ENCODE results near the gene C11orf97. TPM values are rescaled to one million over a fixed set of nuclear protein-coding genes. Genes with fewer than 3 reads are reported as not detected.
A peak's percentile ranks its signal among the peaks of the same experiment; 100 is the strongest.
"Not testable (repeated sequence)": the region's sequence is repeated elsewhere in the genome, so short reads cannot be mapped to it uniquely, and the experiment has no call there.

The C11orf97 gene
- total RNA-seq, 1 donor from 2014 or later: not detected

GRCh38 chr11:94525546-94526324 is 13.5 kb downstream of the C11orf97 start:
- DNase-seq: no peak

- DNase-seq: no peak
These were observed 14.6 kb downstream of the C11orf97 start for GRCh38 chr11:94526645-94527438.

DNA sequence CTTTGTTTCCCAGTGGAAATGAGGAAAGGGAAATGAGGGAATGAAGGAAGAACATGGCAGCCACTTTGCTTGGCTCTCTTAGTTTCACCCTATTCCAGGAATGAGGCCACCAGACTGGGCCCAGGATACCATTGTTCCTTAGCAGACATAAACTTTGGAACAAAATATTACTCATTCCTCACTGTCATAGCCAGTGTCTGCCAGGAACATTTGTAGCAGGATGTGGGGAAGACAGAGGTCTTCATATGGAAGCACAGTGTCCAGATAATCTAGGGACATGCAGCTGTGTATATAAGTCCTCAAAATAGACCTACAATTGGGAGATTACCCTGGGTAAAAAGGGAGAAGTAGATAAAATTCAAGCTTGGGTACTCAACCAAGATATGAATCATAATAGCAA is 16.3 kb downstream of the C11orf97 start:
- no peak for DNase-seq

DNA sequence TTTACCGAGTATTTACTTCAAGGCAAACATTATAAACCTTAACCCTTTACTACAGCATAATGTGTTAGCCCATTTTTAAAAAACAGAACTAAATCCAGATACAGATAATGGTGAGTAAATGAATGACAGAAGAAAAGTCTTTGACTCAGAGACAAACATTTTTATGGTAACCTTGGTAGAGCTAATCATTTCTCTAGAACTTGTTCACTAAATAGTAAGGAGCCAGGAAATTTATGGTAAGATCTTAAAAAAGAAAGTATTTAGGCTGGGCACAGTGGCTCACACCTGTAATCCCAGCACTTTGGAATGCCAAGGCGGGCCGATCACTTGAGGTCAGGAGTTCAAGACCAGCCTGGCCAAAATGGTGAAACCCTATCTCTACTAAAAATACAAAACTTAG is 19.9 kb downstream of the C11orf97 start:
- no peak for DNase-seq

GRCh38 chr11:94533206-94533605 is 20.9 kb downstream of the C11orf97 start:
- no peak for DNase-seq

- DNase-seq: no peak
These were observed 21.7 kb downstream of the C11orf97 start for GRCh38 chr11:94533696-94534630.

GRCh38 chr11:94536386-94536785 is 24.1 kb downstream of the C11orf97 start:
- DNase-seq: no peak

DNA sequence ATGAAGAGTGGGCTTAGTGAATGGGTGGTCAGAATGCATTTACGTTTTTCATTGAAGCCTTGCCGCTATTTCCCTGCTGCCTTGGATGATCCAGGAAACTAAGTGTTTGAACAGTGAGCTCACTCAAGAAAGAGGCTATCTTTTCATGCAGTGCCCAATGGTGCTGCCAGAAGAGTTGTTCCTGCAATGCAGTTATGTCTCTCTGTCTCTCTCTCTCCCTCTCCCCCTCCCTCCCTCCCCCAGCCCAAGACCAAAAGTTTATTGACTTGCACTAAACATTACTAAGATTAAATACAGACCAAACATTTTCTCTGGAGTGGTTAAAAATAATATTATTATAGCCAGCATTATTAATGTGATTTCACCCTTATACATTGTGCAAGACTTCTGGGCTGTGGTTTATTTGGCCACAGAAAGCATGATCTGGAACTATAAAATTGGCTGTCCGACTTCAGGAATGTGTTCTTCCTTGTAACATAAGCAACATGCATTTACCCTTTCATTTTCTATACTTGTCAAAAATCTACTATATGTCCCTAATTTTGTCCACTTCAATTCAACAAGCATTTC is 24.9 kb downstream of the C11orf97 start:
- no peak for DNase-seq

DNA sequence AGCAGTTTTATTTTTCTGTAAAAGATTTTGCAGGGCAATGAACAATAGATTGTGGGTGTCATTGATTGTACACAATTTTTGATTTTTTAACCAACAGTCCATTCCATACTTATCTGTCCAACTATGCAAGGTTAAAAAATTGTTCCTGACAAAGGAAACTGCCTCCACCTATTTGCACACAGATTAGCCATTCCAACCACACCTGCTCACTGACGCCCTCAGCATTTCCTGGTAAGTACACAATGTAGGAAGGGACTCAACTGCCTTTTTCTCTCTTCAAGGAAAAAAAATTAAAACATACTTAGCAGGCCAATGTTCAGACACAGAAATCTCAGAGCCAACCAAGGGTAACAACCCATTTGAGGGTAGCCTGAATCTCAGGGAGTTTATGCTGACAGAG is 27.2 kb downstream of the C11orf97 start:
- no peak for DNase-seq

DNA sequence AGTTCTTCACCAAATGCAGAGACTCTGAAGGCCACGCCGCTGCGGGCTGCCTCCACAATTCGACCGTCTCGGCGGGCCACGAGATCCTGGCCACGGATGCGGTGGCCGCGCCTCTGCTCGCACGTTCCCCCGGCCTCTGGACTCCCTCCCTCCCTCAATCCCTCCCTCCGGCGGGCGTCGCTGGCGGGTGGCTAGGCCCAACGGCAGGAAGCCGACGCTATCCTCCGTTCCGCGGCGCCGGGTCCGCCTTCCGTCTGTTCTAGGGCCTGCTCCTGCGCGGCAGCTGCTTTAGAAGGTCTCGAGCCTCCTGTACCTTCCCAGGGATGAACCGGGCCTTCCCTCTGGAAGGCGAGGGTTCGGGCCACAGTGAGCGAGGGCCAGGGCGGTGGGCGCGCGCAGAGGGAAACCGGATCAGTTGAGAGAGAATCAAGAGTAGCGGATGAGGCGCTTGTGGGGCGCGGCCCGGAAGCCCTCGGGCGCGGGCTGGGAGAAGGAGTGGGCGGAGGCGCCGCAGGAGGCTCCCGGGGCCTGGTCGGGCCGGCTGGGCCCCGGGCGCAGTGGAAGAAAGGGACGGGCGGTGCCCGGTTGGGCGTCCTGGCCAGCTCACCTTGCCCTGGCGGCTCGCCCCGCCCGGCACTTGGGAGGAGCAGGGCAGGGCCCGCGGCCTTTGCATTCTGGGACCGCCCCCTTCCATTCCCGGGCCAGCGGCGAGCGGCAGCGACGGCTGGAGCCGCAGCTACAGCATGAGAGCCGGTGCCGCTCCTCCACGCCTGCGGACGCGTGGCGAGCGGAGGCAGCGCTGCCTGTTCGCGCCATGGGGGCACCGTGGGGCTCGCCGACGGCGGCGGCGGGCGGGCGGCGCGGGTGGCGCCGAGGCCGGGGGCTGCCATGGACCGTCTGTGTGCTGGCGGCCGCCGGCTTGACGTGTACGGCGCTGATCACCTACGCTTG is 31.7 kb downstream of the C11orf97 start, which contains the start of gene FUT4:
FUT4 (plus strand) TSS at position 227 of the 951 bp plus-strand sequence; CDS start at position 440, 213 bp downstream.
- peak; percentile 76 for DNase-seq

DNA sequence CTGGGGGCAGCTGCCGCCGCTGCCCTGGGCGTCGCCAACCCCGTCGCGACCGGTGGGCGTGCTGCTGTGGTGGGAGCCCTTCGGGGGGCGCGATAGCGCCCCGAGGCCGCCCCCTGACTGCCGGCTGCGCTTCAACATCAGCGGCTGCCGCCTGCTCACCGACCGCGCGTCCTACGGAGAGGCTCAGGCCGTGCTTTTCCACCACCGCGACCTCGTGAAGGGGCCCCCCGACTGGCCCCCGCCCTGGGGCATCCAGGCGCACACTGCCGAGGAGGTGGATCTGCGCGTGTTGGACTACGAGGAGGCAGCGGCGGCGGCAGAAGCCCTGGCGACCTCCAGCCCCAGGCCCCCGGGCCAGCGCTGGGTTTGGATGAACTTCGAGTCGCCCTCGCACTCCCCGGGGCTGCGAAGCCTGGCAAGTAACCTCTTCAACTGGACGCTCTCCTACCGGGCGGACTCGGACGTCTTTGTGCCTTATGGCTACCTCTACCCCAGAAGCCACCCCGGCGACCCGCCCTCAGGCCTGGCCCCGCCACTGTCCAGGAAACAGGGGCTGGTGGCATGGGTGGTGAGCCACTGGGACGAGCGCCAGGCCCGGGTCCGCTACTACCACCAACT is 32.5 kb downstream of the C11orf97 start:
- DNase-seq: no peak

GRCh38 chr11:94545264-94546161 is 33.3 kb downstream of the C11orf97 start:
- DNase-seq: no peak

GRCh38 chr11:94546162-94546470 is 33.9 kb downstream of the C11orf97 start:
- no peak for DNase-seq

DNA sequence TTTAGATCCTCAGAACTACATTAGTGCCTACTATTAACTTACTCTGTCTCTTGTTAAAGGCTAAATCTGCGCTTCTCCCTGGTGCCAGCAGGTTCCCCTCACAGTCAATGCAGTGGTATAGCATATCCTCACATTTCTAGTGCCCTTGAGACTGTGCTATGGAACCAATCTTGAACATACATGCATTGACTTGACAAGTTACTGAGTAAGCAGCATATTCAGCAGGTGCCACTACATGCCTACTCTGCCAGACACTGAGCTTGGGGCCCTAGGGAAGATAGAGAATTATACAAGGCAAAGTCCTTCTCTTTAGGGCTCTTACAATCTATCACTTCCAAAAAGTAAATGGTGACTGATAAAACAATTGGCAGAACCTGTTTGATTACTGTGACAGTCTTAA is 34.6 kb downstream of the C11orf97 start:
- no peak for DNase-seq

GRCh38 chr11:94549146-94549545 is 36.9 kb downstream of the C11orf97 start:
- no peak for DNase-seq

DNA sequence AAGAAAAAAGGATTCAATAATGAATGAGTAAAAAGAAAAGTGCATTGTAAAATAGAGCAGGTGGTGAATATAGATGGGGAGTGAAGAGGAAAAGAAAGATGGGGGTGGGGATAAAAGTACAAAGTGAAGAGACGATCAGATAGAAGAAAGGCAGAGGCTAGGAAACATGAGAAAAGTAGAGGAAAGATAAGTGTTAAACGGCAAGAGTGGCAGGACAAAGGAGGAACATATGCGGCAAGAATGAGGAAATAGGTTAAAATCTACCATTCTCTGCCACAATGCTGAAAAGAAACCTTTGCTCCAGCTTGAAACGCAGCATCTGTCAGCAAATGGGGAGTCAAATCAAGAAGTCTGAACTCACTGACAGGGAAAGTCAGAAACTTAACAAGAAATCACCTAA is 38.3 kb downstream of the C11orf97 start:
- no peak for DNase-seq

DNA sequence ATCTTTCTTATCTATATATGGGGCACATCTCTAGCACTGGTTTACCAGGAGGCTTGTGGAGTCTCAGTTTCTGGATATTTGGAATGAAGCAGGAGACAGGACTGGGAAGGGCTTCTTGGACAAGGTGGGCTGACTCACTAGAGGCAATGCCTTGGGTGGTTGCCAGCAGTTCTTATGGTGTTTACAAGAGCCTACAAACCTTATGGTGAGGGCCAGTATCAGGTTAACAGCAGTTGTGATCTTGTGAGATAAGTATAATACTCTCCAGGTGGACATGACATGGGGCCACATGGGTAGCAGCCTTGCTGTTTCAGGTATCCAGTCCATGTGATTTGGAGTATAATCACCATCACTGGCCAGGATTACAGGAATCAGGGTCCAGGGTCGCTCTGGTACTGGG is 41.7 kb downstream of the C11orf97 start:
- no peak for DNase-seq

DNA sequence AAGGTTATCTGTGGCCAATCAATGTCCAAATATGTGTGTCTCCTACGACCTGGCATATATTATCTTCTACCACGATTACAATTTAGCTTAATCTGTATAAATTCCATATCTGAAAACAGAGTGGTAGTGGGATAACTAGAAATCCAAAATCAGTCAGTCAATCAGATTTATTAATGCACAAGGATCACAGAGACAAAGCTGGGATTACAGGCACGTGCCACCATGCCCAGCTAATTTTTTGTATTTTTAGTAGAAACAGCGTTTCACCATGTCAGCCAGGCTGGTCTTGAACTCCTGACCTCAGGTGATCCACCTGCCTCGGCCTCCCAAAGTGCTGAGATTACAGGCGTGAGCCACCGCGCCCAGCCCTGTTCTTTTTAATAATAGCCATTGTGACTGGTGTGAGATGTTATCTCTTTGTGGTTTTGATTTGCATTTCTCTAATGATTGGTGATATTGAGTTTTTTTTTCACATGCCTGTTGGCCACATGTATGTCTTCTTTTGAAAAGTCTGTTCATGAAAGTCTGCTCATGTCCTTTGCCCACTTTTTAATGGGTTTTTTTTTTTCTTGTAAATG is 43.6 kb downstream of the C11orf97 start:
- not testable (repeated sequence) for DNase-seq

GRCh38 chr11:94557421-94557820 is 45.2 kb downstream of the C11orf97 start:
- DNase-seq: no peak
